ENCODE results near the gene GZF1.

GZF1 gene

GRCh38 chr20:23358923-23359593, 2.9 kb upstream of the GZF1 start:
- H3K36me3 ChIP-seq (ENCODE audit: control insufficient read depth, insufficient read depth, low read length): peaks cover 16% of the 10 kb centered on the region
- no peaks in the 10 kb centered on the region for H3K9me3 ChIP-seq (ENCODE audit: control insufficient read depth, insufficient read depth, low read depth, low read length)
- H3K27me3 ChIP-seq (ENCODE audit: control insufficient read depth, insufficient read depth, low read length): no peaks in the 10 kb centered on the region
- H3K27ac ChIP-seq (ENCODE audit: low read depth, low read length): no peak overlapping the region
- no peak overlapping the region for H3K9ac ChIP-seq (ENCODE audit: low read length)
- H3K4me3 ChIP-seq (ENCODE audit: low read depth, low read length): no peak overlapping the region
- peaks cover 14% of the 10 kb centered on the region for H3K4me1 ChIP-seq (ENCODE audit: control insufficient read depth, insufficient read depth, low read length)

GRCh38 chr20:23360531-23360930, 1.5 kb upstream of the GZF1 start:
- Histone ChIP-seq H3K4me3 (ENCODE audit: low read depth, low read length) (no peak overlapping the region), H3K27me3 (ENCODE audit: control insufficient read depth, insufficient read depth, low read length) (no peaks in the 10 kb centered on the region), H3K27ac (ENCODE audit: low read depth, low read length) (no peak overlapping the region), H3K9ac (ENCODE audit: low read length) (no peak overlapping the region), H3K9me3 (ENCODE audit: control insufficient read depth, insufficient read depth, low read depth, low read length) (no peaks in the 10 kb centered on the region), H3K4me1 (ENCODE audit: control insufficient read depth, insufficient read depth, low read length) (peaks cover 14% of the 10 kb centered on the region), H3K36me3 (ENCODE audit: control insufficient read depth, insufficient read depth, low read length) (peaks cover 16% of the 10 kb centered on the region)

- H3K36me3 ChIP-seq (ENCODE audit: control insufficient read depth, insufficient read depth, low read length): peaks cover 19% of the 10 kb centered on the region
- peak overlapping the region; percentile 97 for H3K9ac ChIP-seq (ENCODE audit: low read length)
- no peaks in the 10 kb centered on the region for H3K27me3 ChIP-seq (ENCODE audit: control insufficient read depth, insufficient read depth, low read length)
- peak overlapping the region; percentile 94 for H3K27ac ChIP-seq (ENCODE audit: low read depth, low read length)
- peaks cover 9% of the 10 kb centered on the region for H3K4me1 ChIP-seq (ENCODE audit: control insufficient read depth, insufficient read depth, low read length)
- peak overlapping the region; percentile 78 for H3K4me3 ChIP-seq (ENCODE audit: low read depth, low read length)
- H3K9me3 ChIP-seq (ENCODE audit: control insufficient read depth, insufficient read depth, low read depth, low read length): no peaks in the 10 kb centered on the region
Observed at GRCh38 chr20:23361119-23361475, 885 bp upstream of the GZF1 start.

GRCh38 chr20:23362392-23363256, 642 bp downstream of the GZF1 start:
- Histone ChIP-seq H3K36me3 (ENCODE audit: control insufficient read depth, insufficient read depth, low read length) (peaks cover 25% of the 10 kb centered on the region), H3K4me1 (ENCODE audit: control insufficient read depth, insufficient read depth, low read length) (peaks cover 7% of the 10 kb centered on the region), H3K4me3 (ENCODE audit: low read depth, low read length) (peak overlapping the region; percentile 80), H3K27ac (ENCODE audit: low read depth, low read length) (peak overlapping the region; percentile 63; the same call in 1 of the 2 replicates), H3K9me3 (ENCODE audit: control insufficient read depth, insufficient read depth, low read depth, low read length) (no peaks in the 10 kb centered on the region), H3K9ac (ENCODE audit: low read length) (peak overlapping the region; percentile 83), H3K27me3 (ENCODE audit: control insufficient read depth, insufficient read depth, low read length) (no peaks in the 10 kb centered on the region)

GRCh38 chr20:23363257-23363649, 1.3 kb downstream of the GZF1 start:
- Histone ChIP-seq H3K9me3 (ENCODE audit: control insufficient read depth, insufficient read depth, low read depth, low read length) (no peaks in the 10 kb centered on the region), H3K36me3 (ENCODE audit: control insufficient read depth, insufficient read depth, low read length) (peaks cover 28% of the 10 kb centered on the region), H3K4me3 (ENCODE audit: low read depth, low read length) (peak overlapping the region; percentile 80), H3K4me1 (ENCODE audit: control insufficient read depth, insufficient read depth, low read length) (peaks cover 7% of the 10 kb centered on the region), H3K27me3 (ENCODE audit: control insufficient read depth, insufficient read depth, low read length) (no peaks in the 10 kb centered on the region), H3K27ac (ENCODE audit: low read depth, low read length) (no peak overlapping the region), H3K9ac (ENCODE audit: low read length) (no peak overlapping the region)

- Histone ChIP-seq H3K4me1 (ENCODE audit: control insufficient read depth, insufficient read depth, low read length) (peaks cover 7% of the 10 kb centered on the region), H3K36me3 (ENCODE audit: control insufficient read depth, insufficient read depth, low read length) (peaks cover 48% of the 10 kb centered on the region), H3K4me3 (ENCODE audit: low read depth, low read length) (no peak overlapping the region), H3K27ac (ENCODE audit: low read depth, low read length) (no peak overlapping the region), H3K9me3 (ENCODE audit: control insufficient read depth, insufficient read depth, low read depth, low read length) (no peaks in the 10 kb centered on the region), H3K27me3 (ENCODE audit: control insufficient read depth, insufficient read depth, low read length) (no peaks in the 10 kb centered on the region), H3K9ac (ENCODE audit: low read length) (no peak overlapping the region)
Observed at GRCh38 chr20:23365390-23366165, 3.6 kb downstream of the GZF1 start.

GRCh38 chr20:23366384-23366783, 4.4 kb downstream of the GZF1 start:
- Histone ChIP-seq H3K36me3 (ENCODE audit: control insufficient read depth, insufficient read depth, low read length) (peaks cover 56% of the 10 kb centered on the region), H3K27ac (ENCODE audit: low read depth, low read length) (no peak overlapping the region), H3K27me3 (ENCODE audit: control insufficient read depth, insufficient read depth, low read length) (no peaks in the 10 kb centered on the region), H3K9me3 (ENCODE audit: control insufficient read depth, insufficient read depth, low read depth, low read length) (no peaks in the 10 kb centered on the region), H3K4me3 (ENCODE audit: low read depth, low read length) (no peak overlapping the region), H3K4me1 (ENCODE audit: control insufficient read depth, insufficient read depth, low read length) (peaks cover 7% of the 10 kb centered on the region), H3K9ac (ENCODE audit: low read length) (no peak overlapping the region)

GRCh38 chr20:23367770-23368169, 5.8 kb downstream of the GZF1 start:
- no peak overlapping the region for H3K27ac ChIP-seq (ENCODE audit: low read depth, low read length)
- H3K27me3 ChIP-seq (ENCODE audit: control insufficient read depth, insufficient read depth, low read length): no peaks in the 10 kb centered on the region
- no peak overlapping the region for H3K9ac ChIP-seq (ENCODE audit: low read length)
- H3K36me3 ChIP-seq (ENCODE audit: control insufficient read depth, insufficient read depth, low read length): peaks cover 70% of the 10 kb centered on the region
- H3K9me3 ChIP-seq (ENCODE audit: control insufficient read depth, insufficient read depth, low read depth, low read length): no peaks in the 10 kb centered on the region
- no peak overlapping the region for H3K4me3 ChIP-seq (ENCODE audit: low read depth, low read length)
- H3K4me1 ChIP-seq (ENCODE audit: control insufficient read depth, insufficient read depth, low read length): peaks cover 6% of the 10 kb centered on the region

- Histone ChIP-seq H3K27me3 (ENCODE audit: control insufficient read depth, insufficient read depth, low read length) (no peaks in the 10 kb centered on the region), H3K4me3 (ENCODE audit: low read depth, low read length) (no peak overlapping the region), H3K4me1 (ENCODE audit: control insufficient read depth, insufficient read depth, low read length) (no peaks in the 10 kb centered on the region), H3K27ac (ENCODE audit: low read depth, low read length) (no peak overlapping the region), H3K9ac (ENCODE audit: low read length) (no peak overlapping the region), H3K9me3 (ENCODE audit: control insufficient read depth, insufficient read depth, low read depth, low read length) (no peaks in the 10 kb centered on the region), H3K36me3 (ENCODE audit: control insufficient read depth, insufficient read depth, low read length) (peaks cover 77% of the 10 kb centered on the region)
Observed at GRCh38 chr20:23368316-23369071, 6.5 kb downstream of the GZF1 start.

- H3K36me3 ChIP-seq (ENCODE audit: control insufficient read depth, insufficient read depth, low read length): peaks cover 83% of the 10 kb centered on the region
- H3K27ac ChIP-seq (ENCODE audit: low read depth, low read length): no peak overlapping the region
- no peak overlapping the region for H3K4me3 ChIP-seq (ENCODE audit: low read depth, low read length)
Observed at GRCh38 chr20:23369072-23369823, 7.3 kb downstream of the GZF1 start.

More at GRCh38 chr20:23369072-23369823, 7.3 kb downstream of the GZF1 start:
- Histone ChIP-seq H3K4me1 (ENCODE audit: control insufficient read depth, insufficient read depth, low read length) (no peaks in the 10 kb centered on the region), H3K9ac (ENCODE audit: low read length) (no peak overlapping the region), H3K9me3 (ENCODE audit: control insufficient read depth, insufficient read depth, low read depth, low read length) (no peaks in the 10 kb centered on the region), H3K27me3 (ENCODE audit: control insufficient read depth, insufficient read depth, low read length) (no peaks in the 10 kb centered on the region)
